ENCODE results near the gene PRMT7.

PRMT7 gene

GRCh38 chr16:68401871-68402747, 91.3 kb downstream of the PRMT7 start:
- Mint-ChIP-seq H3K4me1 (ENCODE audit: low read depth) (peaks cover 13% of the 10 kb centered on the region), H3K27me3 (no peaks in the 10 kb centered on the region), H3K9me3 (ENCODE audit: low read depth) (no peaks in the 10 kb centered on the region), H3K4me3 (no peak overlapping the region), H3K36me3 (no peaks in the 10 kb centered on the region), H3K27ac (no peak overlapping the region)

- Mint-ChIP-seq H3K27me3 (no peaks in the 10 kb centered on the region), H3K36me3 (no peaks in the 10 kb centered on the region), H3K4me1 (ENCODE audit: low read depth) (peaks cover 11% of the 10 kb centered on the region), H3K27ac (no peak overlapping the region), H3K9me3 (ENCODE audit: low read depth) (no peaks in the 10 kb centered on the region), H3K4me3 (no peak overlapping the region)
Observed at GRCh38 chr16:68402748-68403040, 91.9 kb downstream of the PRMT7 start.

GRCh38 chr16:68403177-68403576, 92.4 kb downstream of the PRMT7 start:
- no peak overlapping the region for H3K4me3 Mint-ChIP-seq
- no peaks in the 10 kb centered on the region for H3K9me3 Mint-ChIP-seq (ENCODE audit: low read depth)
- no peak overlapping the region for H3K27ac Mint-ChIP-seq
- no peaks in the 10 kb centered on the region for H3K36me3 Mint-ChIP-seq
- H3K4me1 Mint-ChIP-seq (ENCODE audit: low read depth), result peaks cover 11% of the 10 kb centered on the region
- no peaks in the 10 kb centered on the region for H3K27me3 Mint-ChIP-seq

GRCh38 chr16:68403704-68404103, 92.9 kb downstream of the PRMT7 start:
- no peak overlapping the region for H3K4me3 Mint-ChIP-seq
- H3K27me3 Mint-ChIP-seq, result no peaks in the 10 kb centered on the region
- H3K36me3 Mint-ChIP-seq, result no peaks in the 10 kb centered on the region
- H3K4me1 Mint-ChIP-seq (ENCODE audit: low read depth), result peaks cover 11% of the 10 kb centered on the region
- H3K9me3 Mint-ChIP-seq (ENCODE audit: low read depth), result no peaks in the 10 kb centered on the region
- no peak overlapping the region for H3K27ac Mint-ChIP-seq

- Mint-ChIP-seq H3K36me3 (no peaks in the 10 kb centered on the region), H3K4me1 (ENCODE audit: low read depth) (peaks cover 11% of the 10 kb centered on the region), H3K27ac (no peak overlapping the region), H3K9me3 (ENCODE audit: low read depth) (no peaks in the 10 kb centered on the region), H3K27me3 (no peaks in the 10 kb centered on the region), H3K4me3 (no peak overlapping the region)
Observed at GRCh38 chr16:68404736-68405345, 94.0 kb downstream of the PRMT7 start.

GRCh38 chr16:68406458-68407152, 95.8 kb downstream of the PRMT7 start:
- H3K27me3 Mint-ChIP-seq, result no peaks in the 10 kb centered on the region
- no peaks in the 10 kb centered on the region for H3K36me3 Mint-ChIP-seq
- H3K4me3 Mint-ChIP-seq, result no peak overlapping the region
- no peaks in the 10 kb centered on the region for H3K9me3 Mint-ChIP-seq (ENCODE audit: low read depth)
- H3K27ac Mint-ChIP-seq, result no peak overlapping the region
- H3K4me1 Mint-ChIP-seq (ENCODE audit: low read depth), result peaks cover 2% of the 10 kb centered on the region
